Lower lobe of right lung (tissue), 2 donors: ENCODE results near the gene RNU1-3. TPM values are rescaled to one million over a fixed set of nuclear protein-coding genes. Genes with fewer than 3 reads are reported as not detected.
"Not testable (repeated sequence)": the region's sequence is repeated elsewhere in the genome, so short reads cannot be mapped to it uniquely, and the experiment has no call there.

Source experiments
- ATAC-seq, 2 donors: fragments of 200-7000 bp; cut with Tn5 transposase; one replicate each; pipeline ENCODE4 v1.9.1; 2020 to 2022; ENCODE audit warnings: mild to moderate bottlenecking in 2 of 2, moderate library complexity in 2 of 2
- DNase-seq: peaks from one replicate; pipeline ENCODE4 v3.0.0-alpha.2; 2020
- H3K27ac ChIP-seq: fragments of 200-600 bp; one replicate; pipeline ENCODE4 v1.8.0; 2022
- H3K27me3 ChIP-seq: fragments of 200-600 bp; one replicate; pipeline ENCODE4 v1.8.0; 2022; ENCODE audit warnings: low read depth
- H3K36me3 ChIP-seq: fragments of 200-600 bp; one replicate; pipeline ENCODE4 v1.8.0; 2022; ENCODE audit warnings: mild to moderate bottlenecking
- H3K4me1 ChIP-seq: fragments of 200-600 bp; one replicate; pipeline ENCODE4 v1.8.0; 2022
- H3K4me3 ChIP-seq: fragments of 200-600 bp; one replicate; pipeline ENCODE4 v1.8.0; 2022; ENCODE audit warnings: mild to moderate bottlenecking
- H3K9me3 ChIP-seq: fragments of 200-600 bp; one replicate; pipeline ENCODE4 v1.8.0; 2022
- intact Hi-C: fragments of 100-400 bp; cut with DNase I; formaldehyde crosslinking; loops from one replicate; pipeline ENCODE4 v1.11.0; 2022
- total RNA-seq: library from RNA; stranded (reverse); fragmentation: NEBNext Ultra II Directional; extraction: Animal tissue kit (Norgen Biotek cat#: 25700); gene quantifications from one replicate; pipeline ENCODE4 v1.2.1, GENCODE V29; 2021
- TF ChIP-seq, protein P1 (sequence below): fragments of 200-600 bp; IDR thresholded peaks from one replicate; pipeline ENCODE4 v1.8.0; 2022; ENCODE audit warnings: antibody characterized with exemption, mild to moderate bottlenecking
- donor health status: DM: no; HTN: yes; CAD: no; lungs with severe emphysema.

The RNU1-3 gene
- total RNA-seq, 1 donor from 2014 or later: 6,803 TPM

DNA sequence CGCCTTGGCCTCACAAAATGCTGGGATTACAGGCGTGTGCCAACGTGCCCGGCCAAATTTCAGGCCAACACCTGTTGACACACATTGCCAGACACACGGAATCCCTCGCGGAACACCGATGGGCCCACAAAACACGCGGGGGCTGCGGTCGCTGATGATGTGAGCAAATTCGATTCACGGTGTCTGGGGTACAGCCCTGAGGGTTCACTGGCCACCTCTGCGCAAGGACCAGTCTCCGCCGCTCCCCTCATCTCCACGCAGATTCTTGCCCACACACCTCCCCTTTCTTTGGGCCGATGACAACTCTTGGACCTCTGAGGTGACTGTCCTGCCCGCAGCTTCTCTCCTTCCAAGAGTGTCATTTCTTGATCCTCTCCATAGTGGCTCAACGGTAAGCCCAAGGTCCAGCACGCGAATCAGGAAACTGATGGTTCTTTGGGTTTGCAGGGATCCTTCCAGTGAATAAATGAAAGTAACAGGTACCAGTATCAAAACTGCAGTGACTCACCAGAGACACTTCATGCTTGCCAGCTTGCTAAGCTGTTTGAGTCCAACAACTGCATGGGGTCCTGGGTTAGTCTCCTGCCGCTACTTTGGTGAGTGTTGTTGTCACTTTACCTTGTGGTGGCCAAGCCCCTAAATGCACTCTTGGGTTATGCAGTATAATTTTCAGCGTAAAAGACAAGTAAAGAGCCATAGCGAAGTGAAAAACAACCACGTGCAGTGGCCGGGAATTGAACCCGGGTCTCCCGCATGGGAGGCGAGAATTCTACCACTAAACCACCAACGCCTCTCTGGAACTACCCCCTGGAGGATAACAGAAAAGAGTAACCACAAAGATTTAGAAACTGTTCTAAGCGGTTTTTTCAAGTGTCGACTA, 11.0 kb upstream of the RNU1-3 start:
- Histone ChIP-seq H3K4me3 (no peak overlapping the region), H3K4me1 (no peaks in the 10 kb centered on the region), H3K27me3 (peaks cover 6% of the 10 kb centered on the region), H3K36me3 (no peaks in the 10 kb centered on the region), H3K27ac (no peak overlapping the region), H3K9me3 (no peaks in the 10 kb centered on the region)
- DNase-seq (peak; percentile 49), ATAC-seq (peak; percentile 88 to 91)
- intact Hi-C loops: no loop called here
- TF ChIP-seq, protein P1, sequence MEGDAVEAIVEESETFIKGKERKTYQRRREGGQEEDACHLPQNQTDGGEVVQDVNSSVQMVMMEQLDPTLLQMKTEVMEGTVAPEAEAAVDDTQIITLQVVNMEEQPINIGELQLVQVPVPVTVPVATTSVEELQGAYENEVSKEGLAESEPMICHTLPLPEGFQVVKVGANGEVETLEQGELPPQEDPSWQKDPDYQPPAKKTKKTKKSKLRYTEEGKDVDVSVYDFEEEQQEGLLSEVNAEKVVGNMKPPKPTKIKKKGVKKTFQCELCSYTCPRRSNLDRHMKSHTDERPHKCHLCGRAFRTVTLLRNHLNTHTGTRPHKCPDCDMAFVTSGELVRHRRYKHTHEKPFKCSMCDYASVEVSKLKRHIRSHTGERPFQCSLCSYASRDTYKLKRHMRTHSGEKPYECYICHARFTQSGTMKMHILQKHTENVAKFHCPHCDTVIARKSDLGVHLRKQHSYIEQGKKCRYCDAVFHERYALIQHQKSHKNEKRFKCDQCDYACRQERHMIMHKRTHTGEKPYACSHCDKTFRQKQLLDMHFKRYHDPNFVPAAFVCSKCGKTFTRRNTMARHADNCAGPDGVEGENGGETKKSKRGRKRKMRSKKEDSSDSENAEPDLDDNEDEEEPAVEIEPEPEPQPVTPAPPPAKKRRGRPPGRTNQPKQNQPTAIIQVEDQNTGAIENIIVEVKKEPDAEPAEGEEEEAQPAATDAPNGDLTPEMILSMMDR: no peak

DNA sequence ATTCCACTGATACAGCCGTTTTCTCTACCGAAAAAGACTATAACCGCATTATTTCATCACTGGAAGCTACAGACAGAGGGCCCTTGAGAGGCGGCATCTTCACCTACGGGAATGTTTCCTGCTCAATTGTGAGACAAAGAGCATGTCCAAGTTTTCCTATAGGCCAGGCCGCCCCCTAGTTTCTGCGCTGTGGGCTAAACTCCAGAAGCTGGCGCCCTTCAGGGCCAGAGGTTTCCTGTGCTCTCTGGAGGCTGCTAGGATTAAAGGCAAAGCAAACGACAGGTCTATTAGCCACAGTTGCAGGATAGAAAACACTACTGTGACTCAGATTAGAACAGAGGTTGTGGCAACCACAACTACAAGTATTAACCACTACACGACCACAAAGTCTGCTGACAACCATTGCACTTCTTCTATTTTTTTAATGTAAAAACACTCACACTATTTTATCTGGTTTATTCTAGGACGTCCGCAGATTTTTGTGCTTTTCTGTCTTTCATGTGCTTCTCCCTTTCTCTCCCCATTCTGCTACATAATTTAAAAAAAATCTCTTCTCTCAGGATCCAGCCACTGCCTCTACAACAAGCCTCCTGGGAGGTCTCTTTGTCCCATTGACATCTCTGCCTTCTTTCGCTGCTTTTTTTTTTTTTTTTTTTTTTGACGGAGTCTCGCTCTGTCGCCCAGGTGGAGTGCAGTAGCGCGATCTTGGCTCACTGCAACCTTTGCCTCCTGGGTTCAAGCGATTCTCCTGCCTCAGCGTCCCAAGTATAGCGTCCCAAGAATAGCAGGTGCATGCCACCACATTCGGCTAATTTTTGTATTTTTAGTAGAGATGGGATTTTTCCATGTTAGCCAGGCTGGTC, 10.1 kb upstream of the RNU1-3 start:
- H3K27ac ChIP-seq, H3K36me3 ChIP-seq, H3K4me3 ChIP-seq, DNase-seq, ATAC-seq, H3K27me3 ChIP-seq, intact Hi-C loops, H3K9me3 ChIP-seq, H3K4me1 ChIP-seq: not testable (repeated sequence)

DNA sequence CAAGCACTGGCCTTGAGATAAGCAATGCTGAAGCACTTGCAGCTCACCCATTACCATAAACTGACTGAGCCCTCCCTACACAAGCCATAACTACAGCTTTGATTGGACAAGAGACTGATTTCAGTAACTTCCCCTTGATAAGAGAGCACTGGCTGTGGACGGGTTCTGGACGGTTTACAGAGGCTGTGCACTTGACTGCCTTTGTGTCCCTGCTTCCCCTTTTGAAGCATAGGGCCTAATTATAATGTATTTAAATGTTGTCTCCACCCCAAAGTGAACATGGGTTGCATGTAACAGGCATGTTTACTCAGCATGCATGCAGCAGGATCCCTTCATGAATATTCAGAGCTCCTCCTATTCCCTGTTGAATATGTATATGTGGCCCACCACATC, 8.4 kb upstream of the RNU1-3 start:
- H3K27ac ChIP-seq, H3K4me1 ChIP-seq, intact Hi-C loops, H3K4me3 ChIP-seq, H3K36me3 ChIP-seq, DNase-seq, H3K27me3 ChIP-seq, H3K9me3 ChIP-seq, ATAC-seq: not testable (repeated sequence)

DNA sequence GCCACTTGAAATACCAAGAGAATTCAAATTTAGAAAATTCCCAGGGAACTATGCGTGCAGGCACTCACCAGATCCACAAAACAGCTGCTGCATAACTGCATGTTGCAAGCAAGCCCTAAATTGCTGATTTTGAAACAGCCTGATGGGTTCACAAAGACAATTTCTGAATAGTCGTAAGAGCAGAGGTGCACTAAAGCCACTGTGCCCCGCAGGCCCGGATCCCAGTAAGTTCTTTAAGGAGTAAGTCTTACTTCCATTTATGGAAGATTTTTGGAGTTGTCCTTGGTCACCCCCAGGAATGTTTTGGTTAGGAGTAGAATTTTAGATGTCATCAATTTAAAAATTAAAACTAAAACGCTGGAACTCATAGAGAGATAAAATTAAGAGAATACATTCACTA, 7.2 kb upstream of the RNU1-3 start:
- not testable (repeated sequence) for H3K4me1 ChIP-seq, DNase-seq

DNA sequence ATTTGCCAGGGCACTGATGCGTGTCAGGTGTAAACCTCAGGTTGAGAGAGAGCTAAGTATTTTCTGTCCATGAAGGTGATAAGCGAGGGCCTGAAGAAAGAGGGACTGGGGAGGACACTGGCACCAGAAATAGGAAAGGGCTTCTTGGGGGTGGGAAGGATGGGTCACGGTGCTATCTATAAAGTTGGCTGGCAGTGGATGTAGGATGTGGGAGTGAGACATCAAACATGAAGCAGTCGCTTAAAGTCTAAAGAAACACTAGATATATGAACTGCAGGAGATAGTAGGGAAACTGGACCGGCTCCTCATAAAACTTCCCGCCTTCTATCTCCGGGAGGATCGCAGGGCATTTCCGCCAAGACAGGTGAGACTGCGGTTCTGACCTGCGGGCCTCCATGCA, 912 bp downstream of the RNU1-3 start:
- DNase-seq, H3K4me1 ChIP-seq, H3K27ac ChIP-seq, H3K27me3 ChIP-seq, ATAC-seq, H3K9me3 ChIP-seq, H3K36me3 ChIP-seq, intact Hi-C loops, H3K4me3 ChIP-seq: not testable (repeated sequence)

More for the DNA sequence above, 7.2 kb upstream of the RNU1-3 start:
- H3K9me3 ChIP-seq, ATAC-seq, H3K27ac ChIP-seq, H3K27me3 ChIP-seq, H3K4me3 ChIP-seq, intact Hi-C loops, H3K36me3 ChIP-seq: not testable (repeated sequence)

DNA sequence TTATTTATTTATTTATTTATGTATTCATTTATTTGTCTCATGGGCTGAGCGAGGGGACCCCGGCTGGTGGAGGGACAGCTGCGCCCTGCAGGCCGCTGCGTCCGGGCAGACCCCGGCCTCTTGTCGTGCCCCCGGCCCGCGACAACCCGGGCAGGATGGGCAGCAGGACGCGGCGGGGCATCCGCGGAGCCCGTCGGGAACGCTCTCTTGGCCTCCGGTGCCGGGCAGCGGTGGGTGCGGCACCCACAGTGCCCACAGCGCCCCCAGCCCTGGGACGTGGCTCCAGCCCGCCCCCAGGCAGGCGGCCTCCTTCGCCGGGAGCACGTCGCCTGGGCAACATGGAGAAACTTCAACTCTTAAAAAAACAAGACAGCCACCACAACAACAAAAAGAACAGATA, 8.5 kb downstream of the RNU1-3 start:
- H3K27ac ChIP-seq, intact Hi-C loops, DNase-seq, H3K4me1 ChIP-seq, H3K36me3 ChIP-seq, H3K9me3 ChIP-seq, H3K27me3 ChIP-seq, H3K4me3 ChIP-seq: not testable (repeated sequence)
- peak; percentile 72 to 75 for ATAC-seq

DNA sequence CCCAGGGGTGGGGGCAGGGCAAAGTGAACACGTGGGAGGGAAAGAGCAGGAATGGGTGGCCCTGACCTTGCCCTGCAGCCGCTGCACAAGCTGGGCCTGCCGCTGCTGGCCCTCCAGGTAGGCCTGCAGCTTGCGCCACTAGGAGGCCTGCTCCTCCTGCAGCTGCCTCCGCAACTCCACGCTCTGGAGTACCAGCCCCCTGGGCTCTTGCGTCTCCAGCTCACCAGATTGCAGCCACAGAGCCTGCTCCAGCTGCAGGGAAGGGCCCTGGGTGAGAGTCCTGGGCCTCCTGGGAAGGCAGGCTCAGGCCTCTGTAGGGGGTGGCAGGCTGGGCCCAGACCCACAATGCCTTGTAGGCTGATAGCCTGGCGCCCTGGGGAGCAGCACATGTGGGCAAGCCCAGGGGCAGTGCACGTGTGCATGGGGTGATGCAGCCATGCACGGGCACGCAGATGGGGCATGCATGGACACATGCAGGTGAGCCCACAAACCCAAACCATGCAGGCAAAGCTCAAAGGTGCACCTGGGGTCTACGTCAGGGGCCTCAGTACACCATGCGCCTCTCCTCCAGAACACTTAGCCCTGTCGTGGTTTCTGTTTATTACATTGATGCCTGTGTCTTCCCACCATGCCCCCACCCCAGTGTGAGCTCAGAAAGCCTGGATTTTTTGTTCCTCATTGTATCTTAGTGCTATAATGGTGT, 9.6 kb downstream of the RNU1-3 start:
- peak; percentile 51 to 53 for ATAC-seq
- DNase-seq, H3K9me3 ChIP-seq, H3K4me1 ChIP-seq, intact Hi-C loops, H3K4me3 ChIP-seq, H3K36me3 ChIP-seq, H3K27me3 ChIP-seq, H3K27ac ChIP-seq: not testable (repeated sequence)

DNA sequence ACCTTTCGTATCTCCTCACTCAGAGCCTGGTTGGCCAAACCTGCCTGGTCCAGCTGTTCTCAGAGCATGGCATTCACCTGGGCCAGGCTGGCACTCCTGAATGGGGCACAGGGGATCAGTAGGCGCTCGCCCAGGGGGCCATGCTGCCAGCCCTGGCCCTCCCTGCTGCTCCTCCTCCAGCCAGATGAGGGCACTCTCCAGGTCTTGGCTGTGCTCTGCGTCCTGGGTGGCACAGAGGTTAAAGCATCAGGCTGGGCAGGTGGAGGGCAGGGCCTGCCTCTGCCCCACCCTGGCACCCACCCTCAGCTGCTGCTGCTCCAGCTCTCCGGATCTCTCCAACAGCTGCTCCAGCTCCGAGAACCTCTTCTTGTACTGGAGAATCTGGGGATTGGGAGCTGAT, 10.2 kb downstream of the RNU1-3 start:
- H3K27ac ChIP-seq, H3K9me3 ChIP-seq, H3K36me3 ChIP-seq, H3K4me1 ChIP-seq, DNase-seq, H3K4me3 ChIP-seq, H3K27me3 ChIP-seq, intact Hi-C loops: not testable (repeated sequence)
- peak; percentile 65 to 70 for ATAC-seq

DNA sequence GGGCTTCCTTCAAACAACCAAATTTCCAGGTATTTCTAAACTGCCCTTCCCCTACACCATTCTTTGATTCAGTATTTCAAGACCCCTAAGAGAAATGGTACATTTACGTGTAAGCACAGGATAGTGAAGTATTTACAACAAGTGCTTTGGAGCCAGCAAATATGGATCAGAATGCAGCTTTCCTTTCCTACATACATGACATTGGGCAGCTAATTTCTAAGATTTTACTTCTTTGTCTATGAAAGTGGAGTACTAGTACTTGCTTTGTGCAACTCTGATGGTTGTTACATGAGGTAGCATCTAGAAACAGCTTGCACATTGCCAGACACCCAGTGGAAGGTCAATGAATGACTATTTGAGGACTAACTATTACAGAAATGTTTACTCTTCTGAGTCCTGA, 15.2 kb downstream of the RNU1-3 start:
- ATAC-seq, H3K9me3 ChIP-seq, intact Hi-C loops: not testable (repeated sequence)

DNA sequence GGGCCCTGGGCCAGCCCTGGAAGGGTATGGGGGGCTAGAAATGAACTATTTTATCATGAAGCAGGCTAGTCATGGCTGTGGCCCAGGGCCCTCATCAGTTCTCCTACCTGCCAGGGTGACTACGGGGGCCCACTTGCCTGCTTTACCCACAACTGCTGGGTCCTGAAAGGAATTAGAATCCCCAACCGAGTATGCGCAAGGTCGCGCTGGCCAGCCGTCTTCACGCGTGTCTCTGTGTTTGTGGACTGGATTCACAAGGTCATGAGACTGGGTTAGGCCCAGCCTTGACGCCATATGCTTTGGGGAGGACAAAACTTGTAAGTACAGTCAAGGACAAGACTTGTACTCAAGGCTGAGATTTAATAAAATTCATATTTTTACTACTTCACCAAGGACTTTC, 16.8 kb downstream of the RNU1-3 start:
- H3K4me1 ChIP-seq, intact Hi-C loops, H3K27me3 ChIP-seq, ATAC-seq, H3K9me3 ChIP-seq, H3K27ac ChIP-seq, H3K36me3 ChIP-seq, H3K4me3 ChIP-seq: not testable (repeated sequence)
- peak; percentile 24 for DNase-seq

More for the DNA sequence above, 15.2 kb downstream of the RNU1-3 start:
- H3K27ac ChIP-seq, H3K27me3 ChIP-seq, DNase-seq, H3K4me1 ChIP-seq, H3K4me3 ChIP-seq, H3K36me3 ChIP-seq: not testable (repeated sequence)

DNA sequence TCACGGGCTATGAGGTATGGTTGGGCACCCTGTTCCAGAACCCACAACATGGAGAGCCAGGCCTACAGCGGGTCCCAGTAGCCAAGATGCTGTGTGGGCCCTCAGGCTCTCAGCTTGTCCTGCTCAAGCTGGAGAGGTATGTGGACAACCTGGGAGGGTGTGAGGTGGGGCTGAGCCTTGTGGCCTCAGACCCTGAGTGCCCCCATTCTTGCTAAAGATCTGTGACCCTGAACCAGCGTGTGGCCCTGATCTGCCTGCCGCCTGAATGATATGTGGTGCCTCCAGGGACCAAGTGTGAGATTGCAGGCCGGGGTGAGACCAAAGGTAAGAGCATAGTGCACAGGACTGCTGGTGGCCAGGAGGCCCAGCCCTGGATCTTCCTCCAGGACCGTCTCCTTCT, 17.4 kb downstream of the RNU1-3 start:
- peak; percentile 43 for DNase-seq
- ATAC-seq, H3K36me3 ChIP-seq, H3K9me3 ChIP-seq, H3K27me3 ChIP-seq, intact Hi-C loops, H3K4me1 ChIP-seq, H3K27ac ChIP-seq, H3K4me3 ChIP-seq: not testable (repeated sequence)

DNA sequence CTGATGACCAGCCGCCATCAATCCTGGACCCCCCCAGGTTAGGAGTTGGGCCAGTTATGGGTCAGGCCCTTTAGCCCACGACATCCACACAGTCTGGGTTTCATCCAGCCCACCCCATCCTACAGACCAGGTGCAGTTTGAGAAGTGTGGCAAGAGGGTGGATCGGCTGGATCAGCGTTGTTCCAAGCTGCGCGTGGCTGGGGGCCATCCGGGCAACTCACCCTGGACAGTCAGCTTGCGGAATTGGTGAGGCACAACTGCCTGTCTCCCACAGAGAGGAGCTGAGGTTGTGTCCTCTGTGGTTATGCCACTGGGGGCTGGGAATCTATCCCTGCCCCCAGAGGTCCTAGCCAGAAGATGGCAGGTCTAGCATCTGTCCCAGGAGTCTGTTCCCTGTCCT, 18.0 kb downstream of the RNU1-3 start:
- H3K36me3 ChIP-seq, ATAC-seq, H3K27me3 ChIP-seq, H3K27ac ChIP-seq, H3K9me3 ChIP-seq, H3K4me1 ChIP-seq, H3K4me3 ChIP-seq, intact Hi-C loops: not testable (repeated sequence)
- peak; percentile 43 for DNase-seq
